Measurements from ENCODE around the gene TSHZ1. TPM values are rescaled to one million over a fixed set of nuclear protein-coding genes. Genes with fewer than 3 reads are reported as not detected.

Gene TSHZ1
- total RNA-seq, 1 donor from 2014 or later, result 1.3 TPM

DNA sequence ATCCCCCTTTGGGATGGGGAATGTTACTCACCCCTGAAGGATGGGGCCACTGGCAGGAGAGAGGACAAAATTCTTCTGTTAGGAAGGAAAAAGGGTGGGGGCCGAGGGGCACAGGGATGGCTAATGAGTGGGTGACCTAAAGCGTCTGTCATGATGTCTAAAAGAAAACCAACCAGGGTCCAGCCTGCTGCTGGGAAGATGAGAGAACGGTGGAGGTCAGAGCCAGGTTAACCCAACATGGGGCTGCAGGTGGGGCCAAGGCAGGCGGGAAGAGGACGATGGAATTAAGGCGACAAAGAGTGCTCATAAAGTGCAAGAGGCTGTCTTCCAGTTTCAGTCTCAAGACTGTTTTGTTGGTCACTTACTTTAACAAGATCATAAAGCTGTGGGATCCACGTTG, 126.8 kb downstream of the TSHZ1 start:
- no peaks in the 10 kb centered on the region for H3K27me3 ChIP-seq (ENCODE audit: control insufficient read depth, insufficient read depth, low read length)
- TF ChIP-seq, protein P1, sequence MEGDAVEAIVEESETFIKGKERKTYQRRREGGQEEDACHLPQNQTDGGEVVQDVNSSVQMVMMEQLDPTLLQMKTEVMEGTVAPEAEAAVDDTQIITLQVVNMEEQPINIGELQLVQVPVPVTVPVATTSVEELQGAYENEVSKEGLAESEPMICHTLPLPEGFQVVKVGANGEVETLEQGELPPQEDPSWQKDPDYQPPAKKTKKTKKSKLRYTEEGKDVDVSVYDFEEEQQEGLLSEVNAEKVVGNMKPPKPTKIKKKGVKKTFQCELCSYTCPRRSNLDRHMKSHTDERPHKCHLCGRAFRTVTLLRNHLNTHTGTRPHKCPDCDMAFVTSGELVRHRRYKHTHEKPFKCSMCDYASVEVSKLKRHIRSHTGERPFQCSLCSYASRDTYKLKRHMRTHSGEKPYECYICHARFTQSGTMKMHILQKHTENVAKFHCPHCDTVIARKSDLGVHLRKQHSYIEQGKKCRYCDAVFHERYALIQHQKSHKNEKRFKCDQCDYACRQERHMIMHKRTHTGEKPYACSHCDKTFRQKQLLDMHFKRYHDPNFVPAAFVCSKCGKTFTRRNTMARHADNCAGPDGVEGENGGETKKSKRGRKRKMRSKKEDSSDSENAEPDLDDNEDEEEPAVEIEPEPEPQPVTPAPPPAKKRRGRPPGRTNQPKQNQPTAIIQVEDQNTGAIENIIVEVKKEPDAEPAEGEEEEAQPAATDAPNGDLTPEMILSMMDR (IDR thresholded peaks at IDR 0.05; ENCODE audit: insufficient read depth, low read length, severe bottlenecking), result no peak
- FAIRE-seq, result no peak
- DNase-seq (ENCODE audit: low read depth), result no peak
- H3K36me3 ChIP-seq (ENCODE audit: control insufficient read depth, insufficient read depth, low read length), result no peaks in the 10 kb centered on the region
- H3K4me3 ChIP-seq (ENCODE audit: low read depth, low read length), result no peak overlapping the region

DNA sequence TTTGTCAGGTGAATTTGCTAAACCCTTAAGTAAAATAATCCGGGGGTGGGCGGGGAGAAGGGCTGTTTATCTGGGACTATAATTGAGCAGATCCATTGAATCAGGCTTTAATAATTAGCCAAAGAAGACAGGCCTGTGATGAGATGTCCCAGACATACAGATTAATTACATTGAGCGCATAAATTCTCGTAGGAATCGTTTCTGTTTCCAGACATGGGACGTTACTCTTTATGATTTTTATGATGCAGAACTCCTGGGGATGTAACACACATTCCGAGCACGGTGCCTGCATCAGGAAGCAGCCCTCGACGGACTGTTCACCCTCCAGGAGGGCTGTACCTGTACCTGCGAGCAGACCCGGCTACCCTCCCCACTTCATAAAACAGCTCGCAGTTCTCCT, 128.0 kb downstream of the TSHZ1 start:
- DNase-seq (ENCODE audit: low read depth), result no peak
- TF ChIP-seq, protein P1 (IDR thresholded peaks at IDR 0.05; ENCODE audit: insufficient read depth, low read length, severe bottlenecking), result no peak
- Histone ChIP-seq H3K27me3 (ENCODE audit: control insufficient read depth, insufficient read depth, low read length) (no peaks in the 10 kb centered on the region), H3K36me3 (ENCODE audit: control insufficient read depth, insufficient read depth, low read length) (no peaks in the 10 kb centered on the region), H3K4me3 (ENCODE audit: low read depth, low read length) (no peak overlapping the region)
- no peak for FAIRE-seq

Other genes with a start within 250 kb of the TSHZ1 start
- 6.3 and 6.8 TPM in 2 replicates for gene PTGR3, start 1.7 kb upstream of the TSHZ1 start, total RNA-seq
- not detected in 2 replicates for gene SMIM21, start 216.9 kb downstream of the TSHZ1 start, total RNA-seq